SK-N-SH treated with all-trans-retinoic acid at 6 μM for 48 hours (cell line): ENCODE measurements around the gene RESF1.

ENCODE experiments used
- ATAC-seq: fragments of 200-7000 bp; cut with Tn5 transposase; 3 replicates; pipeline ENCODE4 v1.9.1; 2020; ENCODE audit warnings: mild to moderate bottlenecking, moderate library complexity
- ARNTL ChIP-seq: fragments of 450-650 bp; formaldehyde crosslinking; IDR thresholded peaks from 2 replicates; pipeline ENCODE4 v1.5.0; 2020; ENCODE audit warnings: low read depth, mild to moderate bottlenecking, moderate library complexity, borderline replicate concordance
- BACH2 ChIP-seq: fragments of 250-450 bp; sonication (Bioruptor Pico); IDR thresholded peaks from 2 replicates; pipeline ENCODE4 v1.9.0; 2021; ENCODE audit warnings: mild to moderate bottlenecking, borderline replicate concordance
- CREB5 ChIP-seq: fragments of 250-450 bp; sonication (Bioruptor Pico); IDR thresholded peaks from 2 replicates; pipeline ENCODE4 v1.5.1; 2020; ENCODE audit warnings: low read depth, mild to moderate bottlenecking, moderate library complexity
- CSDC2 ChIP-seq: fragments of 250-450 bp; sonication (Bioruptor Pico); IDR thresholded peaks from 2 replicates; pipeline ENCODE4 v1.5.0; 2020; ENCODE audit warnings: mild to moderate bottlenecking, moderate library complexity
- ESRRG ChIP-seq: fragments of 250-450 bp; sonication (Bioruptor Pico); IDR thresholded peaks from 2 replicates; pipeline ENCODE4 v1.6.1; 2021; ENCODE audit warnings: mild to moderate bottlenecking
- GLIS3 ChIP-seq: fragments of 250-450 bp; sonication (Bioruptor Pico); IDR thresholded peaks from 2 replicates; pipeline ENCODE4 v1.5.0; 2020; ENCODE audit warnings: mild to moderate bottlenecking, moderate library complexity
- ISL1 ChIP-seq: fragments of 250-450 bp; sonication (Bioruptor Pico); IDR thresholded peaks from 2 replicates; pipeline ENCODE4 v2.1.2; 2022; ENCODE audit warnings: mild to moderate bottlenecking, moderate library complexity
- OSR1 ChIP-seq: fragments of 250-450 bp; sonication (Bioruptor Pico); IDR thresholded peaks from 2 replicates; pipeline ENCODE4 v1.8.0; 2022; ENCODE audit warnings: moderate library complexity, mild to moderate bottlenecking, inconsistent platforms
- PATZ1 ChIP-seq: fragments of 250-450 bp; sonication (Bioruptor Pico); IDR thresholded peaks from 2 replicates; pipeline ENCODE4 v1.8.0; 2020; ENCODE audit warnings: mild to moderate bottlenecking, moderate library complexity, borderline replicate concordance
- POU6F1 ChIP-seq: fragments of 250-450 bp; sonication (Bioruptor Pico); IDR thresholded peaks from 2 replicates; pipeline ENCODE4 v1.8.0; 2021; ENCODE audit warnings: low read depth, mild to moderate bottlenecking, moderate library complexity, borderline replicate concordance
- PPARA ChIP-seq: fragments of 250-450 bp; sonication (Bioruptor Pico); IDR thresholded peaks from 2 replicates; pipeline ENCODE4 v1.5.0; 2020; ENCODE audit warnings: mild to moderate bottlenecking, borderline replicate concordance
- RARB ChIP-seq: fragments of 250-450 bp; sonication (Bioruptor Pico); IDR thresholded peaks from 2 replicates; pipeline ENCODE4 v1.8.0; 2021; ENCODE audit warnings: mild to moderate bottlenecking, moderate library complexity
- SNAI2 ChIP-seq: fragments of 250-450 bp; sonication (Bioruptor Pico); IDR thresholded peaks from 2 replicates; pipeline ENCODE4 v1.5.0; 2020; ENCODE audit warnings: mild to moderate bottlenecking, moderate library complexity
- TCF4 ChIP-seq: fragments of 250-450 bp; sonication (Bioruptor Pico); IDR thresholded peaks from 2 replicates; pipeline ENCODE4 v1.8.0; 2021; ENCODE audit warnings: mild to moderate bottlenecking, moderate library complexity, borderline replicate concordance
- TOX ChIP-seq: fragments of 250-450 bp; sonication (Bioruptor Pico); IDR thresholded peaks from 2 replicates; pipeline ENCODE4 v1.8.0; 2021; ENCODE audit warnings: mild to moderate bottlenecking, moderate library complexity, borderline replicate concordance
- TSHZ2 ChIP-seq: fragments of 250-450 bp; sonication (Bioruptor Pico); IDR thresholded peaks from 2 replicates; pipeline ENCODE4 v1.5.0; 2020; ENCODE audit warnings: mild to moderate bottlenecking, moderate library complexity
- ZC3H10 ChIP-seq: fragments of 250-450 bp; sonication (Bioruptor Pico); IDR thresholded peaks from 2 replicates; pipeline ENCODE4 v1.5.1; 2021; ENCODE audit warnings: mild to moderate bottlenecking, moderate library complexity
- ZFP3 ChIP-seq: fragments of 250-450 bp; sonication (Bioruptor Pico); IDR thresholded peaks from 2 replicates; pipeline ENCODE4 v1.5.0; 2020; ENCODE audit warnings: mild to moderate bottlenecking, moderate library complexity
- ZFP30 ChIP-seq: fragments of 450-650 bp; formaldehyde crosslinking; IDR thresholded peaks from 2 replicates; pipeline ENCODE4 v1.5.0; 2022; ENCODE audit warnings: mild to moderate bottlenecking, moderate library complexity
- ZNF565 ChIP-seq: fragments of 450-650 bp; formaldehyde crosslinking; conservative IDR thresholded peaks from 2 replicates; pipeline ENCODE4 v1.5.0; 2020; ENCODE audit warnings: low read depth, mild to moderate bottlenecking, moderate library complexity
- ZNF70 ChIP-seq: fragments of 450-650 bp; formaldehyde crosslinking; IDR thresholded peaks from 2 replicates; pipeline ENCODE4 v1.5.0; 2020; ENCODE audit warnings: mild to moderate bottlenecking, moderate library complexity
- ZNF8 ChIP-seq: fragments of 450-650 bp; formaldehyde crosslinking; IDR thresholded peaks from 2 replicates; pipeline ENCODE4 v1.5.0; 2020; ENCODE audit warnings: mild to moderate bottlenecking, moderate library complexity

RESF1 gene

GRCh38 chr12:31991815-31992214 is 32.6 kb downstream of the RESF1 start:
- no peak for TF ChIP-seq RARB (CRISPR knock-in tag)
- TF ChIP-seq SNAI2 (CRISPR knock-in tag) = no peak
- TF ChIP-seq TSHZ2 (CRISPR knock-in tag) = no peak
- no peak for TF ChIP-seq ZNF8
- TF ChIP-seq BACH2 (CRISPR knock-in tag) = no peak
- no peak for TF ChIP-seq CREB5
- no peak for TF ChIP-seq TOX (CRISPR knock-in tag)
- no peak for TF ChIP-seq GLIS3 (CRISPR knock-in tag)
- no peak for TF ChIP-seq ZNF565 (CRISPR knock-in tag)
- TF ChIP-seq ZC3H10 (CRISPR knock-in tag) = no peak
- TF ChIP-seq CSDC2 (CRISPR knock-in tag) = no peak
- TF ChIP-seq ARNTL = no peak
- no peak for TF ChIP-seq PATZ1 (CRISPR knock-in tag)
- no peak for ATAC-seq

GRCh38 chr12:31999692-32000091 is 40.5 kb downstream of the RESF1 start:
- no peak for ATAC-seq
- no peak for TF ChIP-seq ESRRG (CRISPR knock-in tag)
- TF ChIP-seq ZNF565 (CRISPR knock-in tag) = no peak
- no peak for TF ChIP-seq ZNF8
- no peak for TF ChIP-seq BACH2 (CRISPR knock-in tag)
- no peak for TF ChIP-seq POU6F1 (CRISPR knock-in tag)
- TF ChIP-seq ZFP30 = no peak
- no peak for TF ChIP-seq GLIS3 (CRISPR knock-in tag)
- TF ChIP-seq TCF4 (CRISPR knock-in tag) = no peak
- no peak for TF ChIP-seq PPARA (CRISPR knock-in tag)
- TF ChIP-seq ARNTL = no peak
- no peak for TF ChIP-seq TOX (CRISPR knock-in tag)
- no peak for TF ChIP-seq PATZ1 (CRISPR knock-in tag)
- no peak for TF ChIP-seq OSR1 (CRISPR knock-in tag)
- no peak for TF ChIP-seq ZNF70
- TF ChIP-seq ZFP3 (CRISPR knock-in tag) = no peak
- TF ChIP-seq SNAI2 (CRISPR knock-in tag) = no peak
- TF ChIP-seq ZC3H10 (CRISPR knock-in tag) = no peak
- TF ChIP-seq CSDC2 (CRISPR knock-in tag) = no peak
- TF ChIP-seq RARB (CRISPR knock-in tag) = no peak
- no peak for TF ChIP-seq ISL1
- TF ChIP-seq, all 23 proteins: peak for 0
